Measurements from ENCODE around the gene HELZ.

DNA sequence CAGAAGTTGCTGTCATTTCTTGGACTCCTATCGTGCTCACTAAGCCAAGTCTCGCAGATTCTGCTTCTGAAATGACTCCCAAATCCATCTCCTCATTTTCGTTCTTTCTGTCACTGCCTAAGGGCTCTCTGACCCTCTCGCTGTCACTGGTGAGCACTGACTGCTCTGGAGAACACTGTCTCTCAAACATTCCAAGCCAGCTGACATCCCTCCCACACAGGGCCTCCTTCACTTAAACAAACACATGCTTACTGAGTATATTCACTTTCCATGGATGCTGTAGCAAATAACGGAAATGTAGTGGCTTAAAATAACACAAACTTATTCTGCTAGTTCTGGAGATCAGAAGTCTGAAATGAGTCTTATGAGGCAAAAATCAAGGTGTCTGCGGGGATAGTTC lies 181.9 kb downstream of the HELZ start:
- TF ChIP-seq ZNF558 (tag by site-specific recombination; IDR thresholded peaks at IDR 0.05) (no peak), ZNF354C (tag by site-specific recombination; IDR thresholded peaks at IDR 0.05; ENCODE audit: borderline replicate concordance, low read depth) (no peak), TCF7L2 (IDR thresholded peaks at IDR 0.05; ENCODE audit: borderline replicate concordance, low read depth, low read length) (no peak)
